Esophagus muscularis mucosa (tissue), 3 donors: Measurements from ENCODE around the gene OFD1.

Experiments
- POLR2A ChIP-seq: fragments of 450-650 bp; IDR thresholded peaks from one replicate; pipeline ENCODE4 v1.6.1; 2017; ENCODE audit warnings: antibody characterized with exemption, moderate library complexity, mild to moderate bottlenecking, low read depth
- TF ChIP-seq, protein P1 (sequence below), 3 experiments: fragments of 200-600 bp in 2 of 3; fragments of 450-650 bp in 1 of 3; sonication (generic) in 2 of 3; IDR thresholded peaks; one replicate each; pipeline ENCODE4 v1.5.1; 2017 to 2019; ENCODE audit warnings: antibody characterized with exemption in 3 of 3, mild to moderate bottlenecking in 2 of 3, moderate library complexity in 1 of 3

DNA sequence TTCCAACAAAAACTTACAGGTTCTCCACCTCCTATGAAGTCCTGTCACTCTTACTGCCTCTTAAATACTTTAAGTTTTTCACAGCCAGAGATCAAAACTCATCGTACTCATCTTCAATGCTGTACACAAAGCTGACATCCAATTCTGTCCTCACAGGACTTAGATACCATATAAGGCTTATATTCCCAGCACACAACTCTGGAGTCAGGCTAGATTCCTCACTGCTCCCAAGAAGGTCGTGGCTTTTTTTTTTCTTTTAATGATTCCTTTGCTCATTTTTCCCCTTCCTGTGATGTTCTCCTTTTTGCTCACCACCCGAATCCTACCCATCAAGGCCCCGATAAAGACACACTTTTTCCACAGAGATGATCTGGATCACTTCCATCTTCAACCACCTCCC, 1.0 kb upstream of the OFD1 start:
- TF ChIP-seq, protein P1, sequence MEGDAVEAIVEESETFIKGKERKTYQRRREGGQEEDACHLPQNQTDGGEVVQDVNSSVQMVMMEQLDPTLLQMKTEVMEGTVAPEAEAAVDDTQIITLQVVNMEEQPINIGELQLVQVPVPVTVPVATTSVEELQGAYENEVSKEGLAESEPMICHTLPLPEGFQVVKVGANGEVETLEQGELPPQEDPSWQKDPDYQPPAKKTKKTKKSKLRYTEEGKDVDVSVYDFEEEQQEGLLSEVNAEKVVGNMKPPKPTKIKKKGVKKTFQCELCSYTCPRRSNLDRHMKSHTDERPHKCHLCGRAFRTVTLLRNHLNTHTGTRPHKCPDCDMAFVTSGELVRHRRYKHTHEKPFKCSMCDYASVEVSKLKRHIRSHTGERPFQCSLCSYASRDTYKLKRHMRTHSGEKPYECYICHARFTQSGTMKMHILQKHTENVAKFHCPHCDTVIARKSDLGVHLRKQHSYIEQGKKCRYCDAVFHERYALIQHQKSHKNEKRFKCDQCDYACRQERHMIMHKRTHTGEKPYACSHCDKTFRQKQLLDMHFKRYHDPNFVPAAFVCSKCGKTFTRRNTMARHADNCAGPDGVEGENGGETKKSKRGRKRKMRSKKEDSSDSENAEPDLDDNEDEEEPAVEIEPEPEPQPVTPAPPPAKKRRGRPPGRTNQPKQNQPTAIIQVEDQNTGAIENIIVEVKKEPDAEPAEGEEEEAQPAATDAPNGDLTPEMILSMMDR (IDR thresholded peaks at IDR 0.05) = no peak
- TF ChIP-seq POLR2A = no peak
